ENCODE results near the gene ATP5F1C. TPM values are rescaled to one million over a fixed set of nuclear protein-coding genes. Genes with fewer than 3 reads are reported as not detected.
"Not testable (repeated sequence)": the region's sequence is repeated elsewhere in the genome, so short reads cannot be mapped to it uniquely, and the experiment has no call there.

Gene ATP5F1C
- total RNA-seq, 1 experiment from 2014 or later, result 197 TPM

DNA sequence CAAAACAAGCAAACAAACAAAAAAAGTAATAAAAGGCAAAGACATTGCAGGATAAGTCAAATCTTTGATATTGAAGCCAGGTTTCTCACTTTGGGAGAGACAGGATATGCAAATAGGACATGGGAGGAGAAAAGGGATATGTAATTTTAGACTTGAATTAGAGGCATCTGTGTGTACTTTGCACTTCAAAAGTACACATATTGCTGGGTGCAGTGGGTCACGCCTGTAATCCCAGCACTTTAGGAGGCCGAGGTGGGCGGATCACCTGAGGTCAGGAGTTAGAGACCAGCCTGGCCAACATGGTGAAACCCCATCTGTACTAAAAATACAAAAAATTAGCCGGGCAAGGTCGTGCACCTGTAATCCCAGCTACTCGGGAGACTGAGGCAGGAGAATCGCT, 23.8 kb downstream of the ATP5F1C start:
- H3K27ac ChIP-seq; DNase-seq; H3K4me1 ChIP-seq; H3K27me3 ChIP-seq; H3K4me3 ChIP-seq; H3K9me3 ChIP-seq (replicated peaks); H3K36me3 ChIP-seq: not testable (repeated sequence)

DNA sequence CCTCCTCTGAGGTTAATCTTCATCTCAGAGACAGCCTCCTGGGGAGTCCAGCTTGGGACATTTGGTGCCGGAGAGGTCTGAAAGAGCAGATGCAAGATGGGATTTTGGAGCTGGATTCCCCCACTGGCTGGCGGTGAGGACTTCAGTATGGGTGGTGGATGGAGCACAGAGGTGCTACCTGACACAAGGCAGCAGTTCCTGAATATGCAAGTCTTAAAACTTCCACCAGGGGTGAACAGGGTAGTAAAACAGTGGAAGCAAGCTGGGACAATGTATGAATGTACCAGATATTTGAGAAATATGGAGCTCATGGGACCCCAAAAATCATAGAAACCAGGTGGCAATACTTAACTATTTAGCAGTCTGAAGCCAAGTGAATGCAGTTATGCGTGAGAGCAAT, 25.5 kb downstream of the ATP5F1C start:
- no peak overlapping the region for H3K4me3 ChIP-seq
- H3K27ac ChIP-seq, result no peak overlapping the region
- H3K4me1 ChIP-seq, result no peaks in the 10 kb centered on the region
- no peak for DNase-seq
- H3K27me3 ChIP-seq, result no peaks in the 10 kb centered on the region
- H3K9me3 ChIP-seq (replicated peaks), result no peaks in the 10 kb centered on the region
- no peaks in the 10 kb centered on the region for H3K36me3 ChIP-seq

DNA sequence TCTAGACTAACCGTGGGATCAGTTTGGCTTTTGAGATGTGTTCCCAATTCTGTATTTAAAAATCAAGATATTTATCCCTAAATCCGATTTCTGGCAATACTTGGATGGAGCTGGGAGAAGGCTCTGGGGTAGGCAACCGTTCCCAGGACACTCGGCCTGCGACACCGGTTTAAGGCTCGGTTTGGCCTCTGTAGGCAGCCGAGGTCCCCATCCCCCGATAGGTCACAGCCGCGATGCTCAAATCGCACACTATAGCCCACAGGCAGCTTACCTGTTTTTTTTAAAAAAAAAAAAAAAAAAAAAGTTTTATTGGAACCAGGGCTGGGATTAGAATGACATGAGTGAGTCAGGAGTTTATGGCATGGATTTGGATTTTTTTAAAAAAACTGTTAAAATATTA, 29.6 kb downstream of the ATP5F1C start:
- Histone ChIP-seq H3K27ac (no peak overlapping the region), H3K9me3 (replicated peaks) (no peaks in the 10 kb centered on the region), H3K36me3 (no peaks in the 10 kb centered on the region), H3K27me3 (no peaks in the 10 kb centered on the region), H3K4me3 (peak overlapping the region; percentile 97), H3K4me1 (no peaks in the 10 kb centered on the region)
- DNase-seq, result no peak

DNA sequence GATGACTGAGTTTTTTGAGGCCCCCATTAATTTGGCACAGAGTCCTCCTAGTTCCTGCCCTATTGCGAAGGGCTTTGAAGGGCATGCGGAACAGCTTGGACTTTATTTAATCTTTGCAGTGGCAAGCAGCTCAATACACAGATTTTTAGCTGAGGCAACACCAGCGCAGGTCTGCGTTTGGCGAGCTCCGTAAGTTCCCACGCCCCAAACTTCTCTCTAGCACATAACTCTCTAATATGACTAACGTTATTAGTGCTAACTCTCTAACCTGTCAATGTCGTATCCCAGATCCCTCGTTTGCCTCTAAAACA, 30.0 kb downstream of the ATP5F1C start:
- no peaks in the 10 kb centered on the region for H3K4me1 ChIP-seq
- no peak overlapping the region for H3K27ac ChIP-seq
- H3K4me3 ChIP-seq, result peak overlapping the region; percentile 97
- H3K9me3 ChIP-seq (replicated peaks), result no peaks in the 10 kb centered on the region
- H3K27me3 ChIP-seq, result no peaks in the 10 kb centered on the region
- DNase-seq, result no peak
- H3K36me3 ChIP-seq, result no peaks in the 10 kb centered on the region

DNA sequence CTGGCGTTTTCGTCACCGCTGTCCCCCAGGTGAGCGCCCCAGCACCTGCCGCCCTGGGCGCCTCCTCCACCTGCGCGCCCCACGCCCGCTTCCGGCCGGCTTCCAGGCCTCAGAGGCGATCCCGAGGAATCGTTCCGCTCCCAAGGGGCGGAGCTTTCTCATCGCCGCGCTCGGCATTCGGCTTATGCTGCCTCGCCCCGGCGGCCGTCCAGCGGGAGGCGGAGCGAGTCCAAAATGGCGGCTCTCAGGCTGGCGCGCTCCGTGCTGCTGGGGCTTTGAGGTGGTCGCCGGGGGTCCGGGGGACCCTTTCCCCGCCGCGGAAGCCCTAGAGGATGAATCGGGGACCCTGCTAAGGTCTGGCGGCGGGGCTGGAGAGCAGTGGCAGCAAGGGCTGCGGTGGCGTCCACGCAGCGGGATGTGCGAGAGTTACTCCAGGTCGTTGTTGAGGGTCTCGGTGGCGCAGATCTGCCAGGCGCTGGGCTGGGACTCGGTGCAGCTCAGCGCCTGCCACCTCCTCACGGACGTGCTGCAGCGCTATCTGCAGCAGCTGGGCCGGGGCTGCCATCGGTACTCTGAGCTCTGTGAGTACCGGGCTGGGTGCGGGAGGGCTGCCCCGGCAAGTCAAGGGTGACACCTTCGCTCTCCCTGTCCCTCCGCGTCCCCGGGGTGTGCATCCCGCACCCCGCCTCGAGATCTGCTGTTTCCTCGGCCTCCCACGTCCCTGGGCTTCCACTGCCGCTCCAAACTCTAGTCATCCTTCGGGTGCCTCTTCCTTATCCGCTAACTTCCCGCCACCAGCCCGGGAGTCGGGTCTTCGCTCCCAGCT, 30.5 kb downstream of the ATP5F1C start, which contains the start of gene TAF3:
TAF3 (plus strand) TSS at position 211 of the 826 bp plus-strand sequence; CDS start at position 416, 205 bp downstream.
- peak within 1 kb of the TSS; percentile 97 for H3K4me3 ChIP-seq
- H3K27ac ChIP-seq, result peak within 1 kb of the TSS; percentile 63
- H3K9me3 ChIP-seq (replicated peaks), result no peaks in the 10 kb centered on the region
- DNase-seq, result peak; percentile 77 to 85
- no peaks in the 10 kb centered on the region for H3K27me3 ChIP-seq
- no peaks in the 10 kb centered on the region for H3K4me1 ChIP-seq
- H3K36me3 ChIP-seq, result no peaks in the 10 kb centered on the region

DNA sequence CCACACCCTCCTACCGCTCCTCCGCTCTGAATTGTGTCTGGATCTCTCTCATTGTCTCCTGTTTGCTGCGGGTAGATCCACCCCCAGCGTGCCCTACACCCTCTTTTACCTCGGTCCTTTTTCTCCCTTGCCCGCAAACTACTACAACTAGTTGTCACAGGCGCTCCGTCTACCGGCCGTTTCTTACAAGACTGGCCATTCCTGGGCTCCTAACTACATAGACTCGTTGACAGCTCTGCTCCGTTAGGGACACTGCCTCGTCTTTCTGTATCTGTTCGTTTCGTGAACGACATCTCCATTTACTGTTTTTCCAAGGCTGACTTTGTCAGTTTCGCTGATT, 31.1 kb downstream of the ATP5F1C start:
- peak; percentile 22 to 29 for DNase-seq
- H3K4me1 ChIP-seq, result no peaks in the 10 kb centered on the region
- peak overlapping the region; percentile 63; the same call in 1 of the 2 replicates for H3K27ac ChIP-seq
- no peaks in the 10 kb centered on the region for H3K9me3 ChIP-seq (replicated peaks)
- H3K36me3 ChIP-seq, result no peaks in the 10 kb centered on the region
- H3K4me3 ChIP-seq, result peak overlapping the region; percentile 97
- no peaks in the 10 kb centered on the region for H3K27me3 ChIP-seq

DNA sequence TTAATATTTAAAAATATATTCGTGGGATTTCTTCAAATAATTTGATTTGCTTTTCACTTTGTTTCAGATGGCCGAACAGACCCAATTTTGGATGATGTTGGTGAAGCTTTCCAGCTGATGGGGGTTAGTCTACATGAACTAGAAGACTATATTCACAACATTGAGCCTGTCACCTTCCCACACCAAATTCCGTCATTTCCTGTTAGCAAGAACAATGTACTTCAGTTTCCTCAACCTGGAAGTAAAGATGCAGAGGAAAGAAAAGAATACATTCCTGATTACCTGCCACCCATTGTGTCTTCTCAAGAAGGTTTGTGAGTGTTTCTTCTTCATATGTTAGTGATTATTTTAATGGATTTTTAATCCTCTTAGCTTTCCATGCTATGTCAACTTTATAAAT, 36.3 kb downstream of the ATP5F1C start:
- Histone ChIP-seq H3K4me3 (no peak overlapping the region), H3K36me3 (no peaks in the 10 kb centered on the region), H3K27me3 (no peaks in the 10 kb centered on the region), H3K4me1 (no peaks in the 10 kb centered on the region), H3K9me3 (replicated peaks) (no peaks in the 10 kb centered on the region), H3K27ac (no peak overlapping the region)
- DNase-seq, result no peak

DNA sequence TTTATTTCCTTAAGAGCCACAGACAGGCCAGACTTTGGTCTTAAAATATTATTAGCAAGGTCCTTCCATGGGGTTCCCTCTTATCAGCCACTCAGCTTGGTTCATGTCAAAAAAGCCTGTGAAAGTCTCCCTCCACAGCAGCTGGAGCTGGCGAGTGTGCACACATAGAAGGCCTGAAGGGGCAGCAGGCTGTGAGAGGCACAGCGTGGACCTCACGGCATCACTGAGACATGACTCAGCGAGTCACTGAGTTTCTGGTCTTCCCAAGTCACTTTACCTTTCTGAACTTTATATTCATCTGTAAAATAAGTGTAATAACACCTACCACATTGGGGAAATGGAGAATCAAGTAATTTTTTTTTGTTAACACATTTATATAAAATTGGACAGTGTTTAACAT, 39.0 kb downstream of the ATP5F1C start:
- Histone ChIP-seq H3K9me3 (replicated peaks) (no peaks in the 10 kb centered on the region), H3K27ac (no peak overlapping the region), H3K36me3 (no peaks in the 10 kb centered on the region), H3K27me3 (no peaks in the 10 kb centered on the region), H3K4me1 (no peaks in the 10 kb centered on the region), H3K4me3 (no peak overlapping the region)
- no peak for DNase-seq

DNA sequence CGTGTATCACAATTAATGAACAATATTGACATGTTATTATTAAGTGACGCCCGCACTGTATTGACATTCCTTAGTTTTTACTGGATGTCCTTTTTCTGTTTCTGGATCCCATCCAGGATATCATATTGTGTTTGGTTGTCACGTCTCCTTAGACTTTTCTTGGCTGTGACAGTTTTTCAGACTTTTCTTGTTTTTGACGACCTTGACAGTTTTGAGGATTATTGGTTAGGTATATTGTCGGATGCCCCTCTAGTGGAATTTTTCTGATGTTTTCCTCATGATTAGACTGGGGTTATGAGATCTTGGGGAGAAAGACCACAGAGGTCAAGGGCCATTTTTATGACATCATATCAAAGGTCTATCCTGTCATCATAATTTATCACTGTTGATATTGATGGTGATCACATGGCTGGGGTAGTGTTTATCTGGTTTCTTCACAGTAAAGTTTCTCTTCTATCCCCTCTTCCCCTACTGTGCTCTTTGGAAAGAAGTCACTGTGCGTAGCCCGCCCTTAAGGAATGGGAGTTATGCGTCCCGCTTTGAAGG, 41.4 kb downstream of the ATP5F1C start:
- no peaks in the 10 kb centered on the region for H3K27me3 ChIP-seq
- H3K36me3 ChIP-seq, result no peaks in the 10 kb centered on the region
- no peaks in the 10 kb centered on the region for H3K9me3 ChIP-seq (replicated peaks)
- no peak overlapping the region for H3K27ac ChIP-seq
- DNase-seq, result no peak
- H3K4me3 ChIP-seq, result no peak overlapping the region
- no peaks in the 10 kb centered on the region for H3K4me1 ChIP-seq

DNA sequence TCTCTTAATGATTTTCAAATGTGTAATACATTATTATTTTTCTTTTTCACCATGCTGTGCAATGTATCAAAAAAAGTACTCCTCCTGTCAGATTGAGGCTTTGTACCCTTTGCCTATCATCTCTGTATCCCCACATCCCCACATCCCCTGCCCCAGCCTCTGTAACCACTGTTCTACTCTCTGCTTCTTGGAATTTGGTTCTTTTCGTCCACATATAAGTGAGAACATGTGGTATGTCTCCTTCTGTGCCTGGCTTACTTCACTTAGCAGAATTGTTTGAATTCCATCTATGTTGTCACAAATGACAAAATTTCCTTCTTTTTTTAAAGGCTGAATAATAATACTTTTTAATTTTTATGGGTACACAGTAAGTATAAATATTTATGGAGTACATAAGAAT, 44.1 kb downstream of the ATP5F1C start:
- no peak overlapping the region for H3K4me3 ChIP-seq
- no peaks in the 10 kb centered on the region for H3K9me3 ChIP-seq (replicated peaks)
- H3K27me3 ChIP-seq, result no peaks in the 10 kb centered on the region
- H3K36me3 ChIP-seq, result no peaks in the 10 kb centered on the region
- no peaks in the 10 kb centered on the region for H3K4me1 ChIP-seq
- H3K27ac ChIP-seq, result no peak overlapping the region
- no peak for DNase-seq

DNA sequence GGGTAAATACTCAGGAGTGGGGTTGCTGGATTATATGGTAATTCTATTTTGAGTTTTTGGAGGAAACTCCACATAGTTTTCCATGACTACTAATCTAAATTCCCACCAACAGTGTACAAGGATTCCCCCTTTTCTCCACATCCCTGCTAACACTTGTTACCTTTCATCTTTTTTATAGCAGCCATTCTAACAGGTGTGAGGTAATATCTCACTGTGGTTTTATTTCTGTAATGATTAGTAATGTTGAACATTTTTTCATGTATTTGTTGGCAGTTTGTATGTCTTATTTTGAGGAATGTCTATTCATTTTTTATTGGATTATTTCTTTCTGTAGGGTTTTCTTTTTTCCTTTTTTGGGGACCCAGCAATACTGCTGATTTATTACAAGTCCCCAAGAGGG, 45.2 kb downstream of the ATP5F1C start:
- no peak for DNase-seq
- H3K4me1 ChIP-seq, result no peaks in the 10 kb centered on the region
- H3K27me3 ChIP-seq, result no peaks in the 10 kb centered on the region
- H3K4me3 ChIP-seq, result no peak overlapping the region
- H3K27ac ChIP-seq, result no peak overlapping the region
- H3K36me3 ChIP-seq, result no peaks in the 10 kb centered on the region
- no peaks in the 10 kb centered on the region for H3K9me3 ChIP-seq (replicated peaks)

DNA sequence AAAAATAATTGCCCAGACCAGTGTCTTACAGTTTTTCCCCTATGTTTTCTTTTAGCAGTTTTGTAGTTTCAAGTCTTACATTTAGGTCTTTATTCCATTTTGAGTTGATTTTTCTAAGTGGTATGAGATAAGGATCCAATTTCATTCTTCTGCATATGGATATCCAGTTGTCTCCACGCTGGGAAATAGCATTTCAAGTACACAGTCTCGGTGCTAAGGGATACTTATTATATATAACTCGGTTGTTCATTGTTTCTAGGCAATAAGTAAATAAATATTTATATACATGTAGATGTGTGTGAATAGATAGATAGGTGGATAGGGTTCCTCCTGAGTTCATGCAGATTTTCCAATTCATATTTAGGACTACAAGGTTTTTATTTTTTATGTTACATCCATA, 46.3 kb downstream of the ATP5F1C start:
- H3K4me3 ChIP-seq, result no peak overlapping the region
- DNase-seq, result no peak
- no peaks in the 10 kb centered on the region for H3K36me3 ChIP-seq
- H3K27ac ChIP-seq, result no peak overlapping the region
- no peaks in the 10 kb centered on the region for H3K27me3 ChIP-seq
- no peaks in the 10 kb centered on the region for H3K9me3 ChIP-seq (replicated peaks)
- H3K4me1 ChIP-seq, result no peaks in the 10 kb centered on the region

DNA sequence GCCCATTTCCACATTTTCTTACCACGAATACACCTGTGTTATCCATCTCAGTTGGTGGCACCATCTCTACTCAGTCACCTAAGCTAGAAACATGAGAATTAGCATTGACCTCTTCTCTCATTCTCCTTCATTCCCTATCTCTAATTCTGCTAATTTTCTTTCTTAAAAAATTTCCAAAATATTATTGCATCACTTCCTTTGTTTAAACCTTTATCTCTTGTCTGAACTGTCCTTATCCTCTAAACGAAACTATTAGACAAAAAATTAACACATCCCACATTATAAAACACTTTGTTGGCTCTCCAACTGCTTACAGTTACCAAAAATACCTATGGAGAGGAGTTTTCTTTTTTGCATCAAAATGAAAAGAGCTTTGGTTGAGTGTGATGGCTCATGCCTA, 48.6 kb downstream of the ATP5F1C start:
- Histone ChIP-seq H3K9me3 (replicated peaks) (no peaks in the 10 kb centered on the region), H3K27me3 (no peaks in the 10 kb centered on the region), H3K36me3 (no peaks in the 10 kb centered on the region), H3K27ac (no peak overlapping the region), H3K4me3 (no peak overlapping the region), H3K4me1 (no peaks in the 10 kb centered on the region)
- DNase-seq, result no peak

DNA sequence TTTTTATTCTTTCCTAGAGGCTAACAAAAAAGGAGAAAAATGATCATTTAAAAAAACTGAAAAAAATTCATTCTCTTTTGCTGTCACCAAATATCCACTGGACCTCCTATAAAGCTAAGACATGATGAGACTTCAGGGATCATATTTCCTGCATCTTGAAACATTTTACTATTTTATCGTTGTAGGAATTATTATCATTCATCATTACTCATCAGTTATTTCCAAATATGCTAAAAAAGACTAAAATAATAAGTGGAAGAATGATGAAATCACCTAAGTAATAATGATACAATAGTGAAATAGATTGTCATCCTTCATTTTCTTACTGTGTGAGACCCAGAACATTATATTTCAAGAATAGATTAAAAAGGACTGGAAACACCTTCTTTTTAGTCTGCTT, 58.6 kb downstream of the ATP5F1C start:
- Histone ChIP-seq H3K27me3 (no peaks in the 10 kb centered on the region), H3K27ac (no peak overlapping the region), H3K4me1 (no peaks in the 10 kb centered on the region), H3K36me3 (no peaks in the 10 kb centered on the region), H3K9me3 (replicated peaks) (no peaks in the 10 kb centered on the region), H3K4me3 (no peak overlapping the region)
- no peak for DNase-seq

DNA sequence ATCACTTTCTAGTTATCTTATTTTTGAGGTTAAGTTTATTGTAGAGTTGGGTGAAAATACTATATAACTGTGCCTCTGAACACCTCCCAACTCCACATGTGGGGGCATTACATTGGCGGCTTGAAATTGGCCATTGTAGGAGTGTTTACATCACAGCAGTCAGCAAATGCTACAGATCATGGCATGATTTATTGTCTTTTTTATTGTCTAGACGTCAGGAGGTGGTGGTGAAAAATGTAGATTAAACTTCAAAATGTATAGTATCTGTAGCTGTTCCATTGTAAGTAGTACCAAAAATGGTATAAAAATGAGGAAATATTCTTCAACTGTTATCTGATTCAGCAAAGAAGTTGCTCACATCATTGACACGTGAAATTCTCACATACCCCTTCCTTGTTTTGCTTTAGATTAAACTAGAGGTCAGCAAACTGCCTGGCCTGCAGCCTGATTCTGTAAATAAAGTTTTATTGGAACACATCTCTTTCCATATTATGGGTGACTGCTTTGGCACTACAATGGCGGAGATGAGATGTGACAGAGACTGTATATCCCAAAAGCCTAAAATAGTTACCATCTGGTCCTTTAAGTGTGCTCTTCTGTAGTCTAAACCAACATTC, 65.4 kb downstream of the ATP5F1C start:
- no peak for DNase-seq

DNA sequence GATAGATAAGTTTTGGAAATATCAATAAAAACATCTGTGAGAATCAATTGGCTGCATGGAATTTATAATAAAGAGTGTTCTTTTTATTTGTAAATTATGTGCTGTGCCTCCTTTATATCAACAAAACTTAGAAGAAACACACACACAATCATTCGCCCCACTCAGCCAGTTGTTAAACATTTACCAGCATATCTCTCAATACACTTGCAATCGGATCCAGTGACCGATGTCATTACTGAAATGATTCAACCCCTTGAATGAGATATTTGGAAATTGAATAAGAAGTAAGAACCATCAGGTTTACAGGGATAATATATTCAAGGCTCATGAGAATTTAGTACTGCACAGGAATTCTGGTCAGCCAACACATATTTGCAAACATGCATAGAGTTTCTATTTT, 65.9 kb downstream of the ATP5F1C start:
- no peaks in the 10 kb centered on the region for H3K27me3 ChIP-seq
- no peaks in the 10 kb centered on the region for H3K9me3 ChIP-seq (replicated peaks)
- DNase-seq, result no peak
- H3K4me3 ChIP-seq, result no peak overlapping the region
- no peaks in the 10 kb centered on the region for H3K36me3 ChIP-seq
- H3K27ac ChIP-seq, result no peak overlapping the region
- no peaks in the 10 kb centered on the region for H3K4me1 ChIP-seq

More for the DNA sequence above, 65.4 kb downstream of the ATP5F1C start:
- Histone ChIP-seq H3K36me3 (no peaks in the 10 kb centered on the region), H3K4me1 (no peaks in the 10 kb centered on the region), H3K27me3 (no peaks in the 10 kb centered on the region), H3K9me3 (replicated peaks) (no peaks in the 10 kb centered on the region), H3K4me3 (no peak overlapping the region), H3K27ac (no peak overlapping the region)
